Astrocyte of the spinal cord (primary cell): ENCODE data around the gene SLC22A7.

Experiments
- DNase-seq: peaks from one replicate; pipeline ENCODE4 v3.0.0; 2011; ENCODE audit warnings: low read depth, low spot score
- H3K4me3 ChIP-seq: 2 replicates; pipeline ENCODE4 v1.5.1; 2011; ENCODE audit warnings: low read depth, mild to moderate bottlenecking, low read length, moderate library complexity
- CTCF ChIP-seq: IDR thresholded peaks from 2 replicates; pipeline ENCODE4 v1.5.1; 2012; ENCODE audit warnings: low read depth, mild to moderate bottlenecking, low read length, inconsistent platforms
- in situ Hi-C: cut with HindIII; loops from 2 replicates; pipeline ENCODE4 v1.10.0; 2017; ENCODE audit warnings: low sequenced_read_pairs

Gene SLC22A7

GRCh38 chr6:43297644-43298564 lies at the start of gene SLC22A7:
Gene SLC22A7, plus strand, starts transcription at chr6:43298260. Its CDS starts 99 bp downstream, at chr6:43298359.
- no peak for DNase-seq
- no peak within 1 kb of the TSS for H3K4me3 ChIP-seq
- TF ChIP-seq CTCF = no peak
- in situ Hi-C loops = no loop called here

GRCh38 chr6:43248791-43249190 lies 49.3 kb upstream of the SLC22A7 start:
- in situ Hi-C loops = no loop called here

GRCh38 chr6:43250992-43251373 lies 47.1 kb upstream of the SLC22A7 start:
- H3K4me3 ChIP-seq = no peak overlapping the region
- no peak for DNase-seq

More at GRCh38 chr6:43248791-43249190, 49.3 kb upstream of the SLC22A7 start:
- no peak for TF ChIP-seq CTCF
- no peak overlapping the region for H3K4me3 ChIP-seq
- no peak for DNase-seq

GRCh38 chr6:43253401-43253800 lies 44.7 kb upstream of the SLC22A7 start:
- in situ Hi-C loops = no loop called here
- H3K4me3 ChIP-seq = no peak overlapping the region
- DNase-seq = no peak
- TF ChIP-seq CTCF = no peak

More at GRCh38 chr6:43250992-43251373, 47.1 kb upstream of the SLC22A7 start:
- in situ Hi-C loops = no loop called here
- TF ChIP-seq CTCF = no peak

- no peak for DNase-seq
- H3K4me3 ChIP-seq = no peak overlapping the region
- in situ Hi-C loops = no loop called here
- TF ChIP-seq CTCF = no peak
Measured at GRCh38 chr6:43254138-43254817, 43.8 kb upstream of the SLC22A7 start.

GRCh38 chr6:43254846-43255245 lies 43.2 kb upstream of the SLC22A7 start:
- in situ Hi-C loops = no loop called here
- no peak for TF ChIP-seq CTCF
- DNase-seq = no peak

More at GRCh38 chr6:43254846-43255245, 43.2 kb upstream of the SLC22A7 start:
- H3K4me3 ChIP-seq = no peak overlapping the region
